Activated naive CD4-positive, alpha-beta T cell treated with anti-CD3 and anti-CD28 coated beads for 36 hours (primary cell): ENCODE data around the gene KCNK3. TPM values are rescaled to one million over a fixed set of nuclear protein-coding genes. Genes with fewer than 3 reads are reported as not detected.
"Not testable (repeated sequence)": the region's sequence is repeated elsewhere in the genome, so short reads cannot be mapped to it uniquely, and the experiment has no call there.

Source experiments
- CTCF ChIA-PET: fragments of 350-600 bp; sonication (Branson Sonifier 250); formaldehyde crosslinking; loops from one replicate; lab custom pipeline; 2021; ENCODE audit warnings: antibody characterized with exemption; lab: Charles Lee
- DNase-seq: peaks from one replicate; pipeline ENCODE4 v3.0.0-alpha.2; 2020
- H3K27ac Mint-ChIP-seq: one replicate; pipeline ENCODE4 v1.8.0; 2021; ENCODE audit warnings: mild to moderate bottlenecking, mixed read lengths
- H3K27me3 Mint-ChIP-seq: one replicate; pipeline ENCODE4 v1.8.0; 2021; ENCODE audit warnings: low read depth, mixed read lengths
- H3K36me3 Mint-ChIP-seq: one replicate; pipeline ENCODE4 v1.8.0; 2021; ENCODE audit warnings: low read depth, mixed read lengths
- H3K4me1 Mint-ChIP-seq: one replicate; pipeline ENCODE4 v1.8.0; 2021; ENCODE audit warnings: low read depth, mixed read lengths
- H3K4me3 Mint-ChIP-seq: one replicate; pipeline ENCODE4 v1.8.0; 2021; ENCODE audit warnings: mild to moderate bottlenecking, moderate library complexity, mixed read lengths
- H3K9me3 Mint-ChIP-seq: one replicate; pipeline ENCODE4 v1.8.0; 2021; ENCODE audit warnings: mixed read lengths
- intact Hi-C: fragments of 100-400 bp; cut with micrococcal nuclease; formaldehyde crosslinking; loops from one replicate; pipeline ENCODE4 v1.15.1; 2023
- total RNA-seq, 2 experiments: library from RNA; stranded (reverse); gene quantifications; one replicate each; pipeline ENCODE4 v1.2.3, GENCODE V29; 2021

KCNK3 gene
- total RNA-seq, 2 experiments from 2014 or later = not detected

DNA sequence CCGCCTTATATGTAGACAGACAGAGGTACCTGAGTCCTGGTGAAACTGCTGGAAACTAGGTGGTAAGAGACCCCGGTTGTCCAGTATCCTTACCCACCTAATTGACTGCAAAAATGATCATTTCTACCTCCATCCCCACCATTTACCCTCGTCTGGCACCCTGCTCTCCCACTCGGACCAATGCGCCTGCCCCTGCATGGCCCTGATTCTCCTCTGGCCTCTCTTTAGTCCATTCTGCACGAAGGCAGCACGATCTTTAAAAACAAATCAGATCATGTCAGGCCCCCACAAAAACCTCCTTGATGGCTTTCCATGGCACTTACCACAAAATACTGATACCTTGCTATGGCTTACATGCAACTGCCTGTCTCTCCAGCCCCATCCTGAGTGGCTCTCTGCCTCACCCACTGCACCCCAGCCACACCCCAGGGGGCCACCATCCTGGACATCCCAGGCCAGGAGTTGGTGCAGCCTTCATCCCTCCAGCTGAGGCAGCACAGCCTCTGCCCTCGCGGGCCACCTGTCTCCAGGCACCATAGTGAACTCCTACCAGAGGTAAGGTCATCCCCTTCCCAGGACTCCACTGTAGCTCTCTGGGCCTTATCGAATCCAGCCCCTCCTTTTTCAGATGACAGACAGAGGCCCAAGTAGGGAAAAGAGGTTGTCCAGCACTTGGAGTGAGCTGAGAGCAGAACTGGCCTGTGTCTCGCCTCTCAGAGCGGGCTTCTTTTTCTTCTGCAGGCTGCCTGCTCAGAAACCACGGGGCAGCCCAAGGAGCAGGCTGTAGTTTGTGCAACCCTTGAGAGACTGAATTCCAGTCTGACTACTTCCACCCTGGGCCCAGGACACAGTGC is 39.1 kb upstream of the KCNK3 start:
- Mint-ChIP-seq H3K4me1 (no peaks in the 10 kb centered on the region), H3K36me3 (no peaks in the 10 kb centered on the region), H3K27me3 (peaks cover 9% of the 10 kb centered on the region), H3K9me3 (no peaks in the 10 kb centered on the region), H3K4me3 (no peak overlapping the region), H3K27ac (no peak overlapping the region)
- CTCF ChIA-PET = no interaction called here
- no peak for DNase-seq
- intact Hi-C loops = no loop called here

GRCh38 chr2:26654061-26654340 is 38.5 kb upstream of the KCNK3 start:
- no peaks in the 10 kb centered on the region for H3K36me3 Mint-ChIP-seq
- no peak overlapping the region for H3K27ac Mint-ChIP-seq
- H3K27me3 Mint-ChIP-seq = peaks cover 13% of the 10 kb centered on the region
- H3K9me3 Mint-ChIP-seq = peaks cover 1% of the 10 kb centered on the region
- H3K4me1 Mint-ChIP-seq = no peaks in the 10 kb centered on the region
- DNase-seq = no peak
- CTCF ChIA-PET = no interaction called here
- intact Hi-C loops = no loop called here
- no peak overlapping the region for H3K4me3 Mint-ChIP-seq

GRCh38 chr2:26655120-26655519 is 37.4 kb upstream of the KCNK3 start:
- peaks cover 11% of the 10 kb centered on the region for H3K27me3 Mint-ChIP-seq
- DNase-seq, intact Hi-C loops, CTCF ChIA-PET, H3K4me3 Mint-ChIP-seq, H3K27ac Mint-ChIP-seq, H3K36me3 Mint-ChIP-seq, H3K4me1 Mint-ChIP-seq, H3K9me3 Mint-ChIP-seq: not testable (repeated sequence)

DNA sequence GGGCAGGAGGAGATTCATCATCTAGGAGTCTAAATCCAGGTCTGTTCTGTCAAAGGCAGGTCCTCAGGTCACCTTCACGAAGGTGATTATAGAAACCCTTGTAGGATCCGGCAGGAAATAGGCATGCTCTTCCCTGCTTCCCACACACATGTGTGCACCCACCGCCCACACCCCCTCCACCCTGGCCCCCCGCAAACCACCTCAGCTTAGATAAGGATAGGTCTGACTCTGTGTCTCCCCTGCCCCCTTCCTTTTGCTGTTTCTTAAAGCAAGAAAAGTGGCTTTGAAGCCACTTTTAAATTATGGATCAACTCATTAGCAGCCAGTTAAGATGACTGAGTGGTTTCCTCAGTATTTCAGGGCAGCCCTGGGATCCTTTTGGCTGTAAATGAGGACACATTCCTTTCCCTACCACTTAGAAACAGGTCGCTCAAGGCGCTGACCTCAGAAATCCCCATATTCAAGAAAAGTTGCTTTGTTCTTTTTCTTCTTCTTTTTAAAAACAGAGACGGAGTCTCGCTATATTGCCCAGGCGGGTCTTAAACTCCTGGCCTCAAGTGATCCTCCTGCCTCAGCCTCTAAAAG is 36.8 kb upstream of the KCNK3 start:
- Mint-ChIP-seq H3K9me3 (peaks cover 12% of the 10 kb centered on the region), H3K27ac (no peak overlapping the region), H3K4me3 (no peak overlapping the region), H3K27me3 (peaks cover 7% of the 10 kb centered on the region), H3K4me1 (no peaks in the 10 kb centered on the region), H3K36me3 (no peaks in the 10 kb centered on the region)
- no peak for DNase-seq
- CTCF ChIA-PET = no interaction called here
- intact Hi-C loops = no loop called here

GRCh38 chr2:26657265-26657664 is 35.3 kb upstream of the KCNK3 start:
- CTCF ChIA-PET = interaction anchor here (1.0 to 1.3 kb wide), 2 partner anchors 44 to 88 kb away, joined by 3 to 6 read pairs; no protein-coding TSS in a partner anchor
- no peak overlapping the region for H3K27ac Mint-ChIP-seq
- peaks cover 15% of the 10 kb centered on the region for H3K9me3 Mint-ChIP-seq
- H3K27me3 Mint-ChIP-seq = peaks cover 7% of the 10 kb centered on the region
- H3K36me3 Mint-ChIP-seq = no peaks in the 10 kb centered on the region
- intact Hi-C loops = no loop called here
- H3K4me3 Mint-ChIP-seq = no peak overlapping the region
- H3K4me1 Mint-ChIP-seq = no peaks in the 10 kb centered on the region
- no peak for DNase-seq

- Mint-ChIP-seq H3K9me3 (peaks cover 15% of the 10 kb centered on the region), H3K36me3 (no peaks in the 10 kb centered on the region), H3K27me3 (peaks cover 7% of the 10 kb centered on the region), H3K27ac (no peak overlapping the region), H3K4me3 (no peak overlapping the region), H3K4me1 (no peaks in the 10 kb centered on the region)
- CTCF ChIA-PET = interaction anchor here (1.1 to 1.3 kb wide), 2 partner anchors 86 to 156 kb away, joined by 3 read pairs; no protein-coding TSS in a partner anchor
- intact Hi-C loops = no loop called here
- no peak for DNase-seq
These were observed 33.7 kb upstream of the KCNK3 start for GRCh38 chr2:26658691-26659346.

- H3K9me3 Mint-ChIP-seq = peaks cover 15% of the 10 kb centered on the region
- intact Hi-C loops = no loop called here
- H3K4me3 Mint-ChIP-seq = no peak overlapping the region
- H3K27ac Mint-ChIP-seq = no peak overlapping the region
- no peaks in the 10 kb centered on the region for H3K36me3 Mint-ChIP-seq
- no peak for DNase-seq
- CTCF ChIA-PET = interaction anchor here (0.6 to 1.1 kb wide), 3 partner anchors 158 to 1011 kb away, joined by 3 to 4 read pairs (median 3); no protein-coding TSS in a partner anchor
- H3K4me1 Mint-ChIP-seq = no peaks in the 10 kb centered on the region
- peaks cover 5% of the 10 kb centered on the region for H3K27me3 Mint-ChIP-seq
These were observed 32.1 kb upstream of the KCNK3 start for GRCh38 chr2:26660363-26660962.

GRCh38 chr2:26665296-26665695 is 27.2 kb upstream of the KCNK3 start:
- intact Hi-C loops, H3K9me3 Mint-ChIP-seq, H3K36me3 Mint-ChIP-seq, H3K27ac Mint-ChIP-seq, H3K4me1 Mint-ChIP-seq, DNase-seq, H3K4me3 Mint-ChIP-seq: not testable (repeated sequence)
- H3K27me3 Mint-ChIP-seq = peaks cover 18% of the 10 kb centered on the region
- CTCF ChIA-PET = interaction anchor here (0.7 kb wide), 1 partner anchor 90 kb away, joined by 4 read pairs; no protein-coding TSS in a partner anchor

DNA sequence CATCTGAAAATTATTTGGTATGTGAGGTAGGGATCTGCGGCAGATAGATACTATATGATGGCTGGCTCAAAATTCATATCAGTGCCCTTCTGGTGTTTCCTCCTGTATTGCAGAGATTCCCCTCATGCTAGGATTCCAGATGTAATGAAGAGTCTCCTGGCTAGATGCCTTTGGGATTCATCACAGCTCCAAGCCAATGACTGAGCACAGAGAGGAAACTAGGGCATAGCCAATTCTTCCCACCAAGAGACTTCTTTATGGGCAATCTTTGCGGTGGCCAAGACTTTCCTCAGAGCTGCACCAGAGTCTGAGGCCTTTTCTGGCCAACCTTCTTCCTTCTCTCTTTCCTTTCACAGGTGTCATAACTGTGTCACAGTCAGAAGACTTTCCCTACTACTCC is 25.9 kb upstream of the KCNK3 start:
- no peaks in the 10 kb centered on the region for H3K36me3 Mint-ChIP-seq
- H3K27ac Mint-ChIP-seq = no peak overlapping the region
- DNase-seq = no peak
- CTCF ChIA-PET = no interaction called here
- H3K27me3 Mint-ChIP-seq = peaks cover 18% of the 10 kb centered on the region
- H3K4me3 Mint-ChIP-seq = no peak overlapping the region
- no peaks in the 10 kb centered on the region for H3K4me1 Mint-ChIP-seq
- H3K9me3 Mint-ChIP-seq = no peaks in the 10 kb centered on the region
- intact Hi-C loops = no loop called here

DNA sequence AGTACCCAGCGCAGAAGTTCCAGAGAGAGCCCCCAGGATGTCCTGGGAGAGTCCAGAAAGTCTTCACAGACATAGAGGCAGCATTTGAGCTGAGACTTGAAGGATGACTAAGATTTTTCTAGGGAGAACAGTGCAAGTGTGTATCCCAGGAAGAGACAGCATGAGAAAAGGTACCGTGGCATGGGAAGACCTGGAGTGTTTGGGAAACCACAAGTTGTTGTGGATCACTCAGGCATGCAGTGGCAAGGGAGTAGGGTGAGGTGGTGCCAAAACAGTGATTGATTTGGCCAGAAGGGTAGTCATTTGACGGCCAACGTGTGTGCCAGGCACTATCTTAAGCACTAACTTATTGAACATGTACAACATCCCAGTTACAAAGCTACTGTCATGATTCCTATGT is 24.5 kb upstream of the KCNK3 start:
- H3K27ac Mint-ChIP-seq = no peak overlapping the region
- CTCF ChIA-PET = no interaction called here
- H3K27me3 Mint-ChIP-seq = peaks cover 18% of the 10 kb centered on the region
- no peaks in the 10 kb centered on the region for H3K9me3 Mint-ChIP-seq
- H3K36me3 Mint-ChIP-seq = no peaks in the 10 kb centered on the region
- H3K4me3 Mint-ChIP-seq = no peak overlapping the region
- no peaks in the 10 kb centered on the region for H3K4me1 Mint-ChIP-seq
- intact Hi-C loops = no loop called here
- no peak for DNase-seq

- peaks cover 18% of the 10 kb centered on the region for H3K27me3 Mint-ChIP-seq
- H3K4me1 Mint-ChIP-seq = no peaks in the 10 kb centered on the region
- CTCF ChIA-PET = no interaction called here
- no peaks in the 10 kb centered on the region for H3K9me3 Mint-ChIP-seq
- intact Hi-C loops = no loop called here
- H3K27ac Mint-ChIP-seq = no peak overlapping the region
- no peak overlapping the region for H3K4me3 Mint-ChIP-seq
- DNase-seq = no peak
- H3K36me3 Mint-ChIP-seq = no peaks in the 10 kb centered on the region
These were observed 23.4 kb upstream of the KCNK3 start for GRCh38 chr2:26668856-26669750.

GRCh38 chr2:26670171-26670570 is 22.4 kb upstream of the KCNK3 start:
- Mint-ChIP-seq H3K4me3 (no peak overlapping the region), H3K27me3 (peaks cover 18% of the 10 kb centered on the region), H3K27ac (no peak overlapping the region), H3K36me3 (no peaks in the 10 kb centered on the region), H3K4me1 (no peaks in the 10 kb centered on the region), H3K9me3 (no peaks in the 10 kb centered on the region)
- DNase-seq = no peak
- intact Hi-C loops = no loop called here
- CTCF ChIA-PET = no interaction called here
